Esophagus muscularis mucosa (tissue), 4 donors: Measurements from ENCODE around the gene MAP3K15. TPM values are rescaled to one million over a fixed set of nuclear protein-coding genes. Genes with fewer than 3 reads are reported as not detected.
"Not testable (repeated sequence)": the region's sequence is repeated elsewhere in the genome, so short reads cannot be mapped to it uniquely, and the experiment has no call there.

Experiments
- DNase-seq: peaks from one replicate; pipeline ENCODE4 v3.0.0-alpha.2; 2017; ENCODE audit errors: extremely low spot score
- H3K27ac ChIP-seq, 4 donors: fragments of 200-600 bp; sonication (generic); replicated peaks in 1 of 4; 1 replicate in 3 of 4; 2 replicates in 1 of 4; pipeline ENCODE4 v1.5.1; 2016 to 2019; ENCODE audit warnings: mild to moderate bottlenecking in 1 of 4
- H3K27me3 ChIP-seq, 4 donors: fragments of 200-600 bp; sonication (generic); one replicate each; pipeline versions ENCODE4 v1.5.1 to v1.6.0; 2016 to 2019
- H3K36me3 ChIP-seq, 4 donors: fragments of 200-600 bp; sonication (generic); one replicate each; pipeline ENCODE4 v1.5.1; 2016 to 2019
- H3K4me1 ChIP-seq, 4 donors: fragments of 200-600 bp; sonication (generic); one replicate each; pipeline ENCODE4 v1.5.1; 2016 to 2019
- H3K4me3 ChIP-seq, 4 donors: fragments of 200-600 bp; sonication (generic); 1 replicate in 2 of 4; 2 replicates in 2 of 4; pipeline ENCODE4 v1.5.1; 2016 to 2019; ENCODE audit warnings: mild to moderate bottlenecking in 4 of 4, moderate library complexity in 1 of 4
- H3K9me3 ChIP-seq, 4 donors: fragments of 200-600 bp; sonication (generic); 1 replicate in 3 of 4; 2 replicates in 1 of 4; pipeline ENCODE4 v1.5.1; 2016 to 2019
- EP300 ChIP-seq: sonication (generic); formaldehyde crosslinking; IDR thresholded peaks from one replicate; pipeline ENCODE4 v1.6.1; 2017; ENCODE audit warnings: antibody characterized with exemption
- POLR2A ChIP-seq: fragments of 450-650 bp; IDR thresholded peaks from one replicate; pipeline ENCODE4 v1.6.1; 2017; ENCODE audit warnings: antibody characterized with exemption, moderate library complexity, mild to moderate bottlenecking, low read depth
- POLR2AphosphoS5 ChIP-seq, 2 donors: sonication (generic); formaldehyde crosslinking; IDR thresholded peaks; one replicate each; pipeline ENCODE4 v1.6.1; 2017; ENCODE audit warnings: antibody characterized with exemption in 2 of 2
- WGBS: methylation state at CpG from one replicate; pipeline ENCODE4 v1.1.5; 2018; 5-methylcytosine and 5-hydroxymethylcytosine counted together
- intact Hi-C: fragments of 100-400 bp; cut with DNase I; formaldehyde crosslinking; loops from one replicate; pipeline ENCODE4 v1.15.1; 2023
- total RNA-seq, 4 donors: library from RNA; depleted of rRNA; stranded (reverse); fragments of >200 nt; gene quantifications; one replicate each; pipeline versions ENCODE4 v1.1.0 to v1.2.1, GENCODE V29; 2016
- TF ChIP-seq, protein P1 (sequence below), 3 experiments: fragments of 200-600 bp in 2 of 3; fragments of 450-650 bp in 1 of 3; sonication (generic) in 2 of 3; IDR thresholded peaks; one replicate each; pipeline ENCODE4 v1.5.1; 2017 to 2019; ENCODE audit warnings: antibody characterized with exemption in 3 of 3, mild to moderate bottlenecking in 2 of 3, moderate library complexity in 1 of 3

The MAP3K15 gene
- total RNA-seq, 4 donors from 2014 or later = 0.13 to 0.33 TPM; not detected in 2

DNA sequence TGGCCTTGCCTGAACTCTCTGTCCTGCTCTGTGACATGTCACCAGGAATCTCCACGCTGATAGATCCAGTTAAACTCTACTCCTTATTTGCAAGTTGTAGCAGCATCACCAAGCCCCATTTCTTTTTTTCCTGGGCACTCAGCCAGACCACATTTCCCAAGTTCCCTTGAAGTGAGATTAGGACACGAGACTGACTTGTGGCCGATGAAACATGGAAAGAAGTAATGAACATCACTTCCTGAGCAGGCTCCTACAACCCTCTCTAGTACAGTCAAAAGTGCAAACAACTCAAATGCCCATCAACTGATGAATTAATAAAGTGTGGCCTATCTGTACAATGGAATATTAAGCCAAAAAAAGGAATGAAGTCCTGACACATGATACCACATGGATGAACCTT lies 74.6 kb downstream of the MAP3K15 start:
- intact Hi-C loops = no loop called here
- no peak for TF ChIP-seq EP300
- TF ChIP-seq, protein P1, sequence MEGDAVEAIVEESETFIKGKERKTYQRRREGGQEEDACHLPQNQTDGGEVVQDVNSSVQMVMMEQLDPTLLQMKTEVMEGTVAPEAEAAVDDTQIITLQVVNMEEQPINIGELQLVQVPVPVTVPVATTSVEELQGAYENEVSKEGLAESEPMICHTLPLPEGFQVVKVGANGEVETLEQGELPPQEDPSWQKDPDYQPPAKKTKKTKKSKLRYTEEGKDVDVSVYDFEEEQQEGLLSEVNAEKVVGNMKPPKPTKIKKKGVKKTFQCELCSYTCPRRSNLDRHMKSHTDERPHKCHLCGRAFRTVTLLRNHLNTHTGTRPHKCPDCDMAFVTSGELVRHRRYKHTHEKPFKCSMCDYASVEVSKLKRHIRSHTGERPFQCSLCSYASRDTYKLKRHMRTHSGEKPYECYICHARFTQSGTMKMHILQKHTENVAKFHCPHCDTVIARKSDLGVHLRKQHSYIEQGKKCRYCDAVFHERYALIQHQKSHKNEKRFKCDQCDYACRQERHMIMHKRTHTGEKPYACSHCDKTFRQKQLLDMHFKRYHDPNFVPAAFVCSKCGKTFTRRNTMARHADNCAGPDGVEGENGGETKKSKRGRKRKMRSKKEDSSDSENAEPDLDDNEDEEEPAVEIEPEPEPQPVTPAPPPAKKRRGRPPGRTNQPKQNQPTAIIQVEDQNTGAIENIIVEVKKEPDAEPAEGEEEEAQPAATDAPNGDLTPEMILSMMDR (IDR thresholded peaks at IDR 0.05) = no peak
- no peak for TF ChIP-seq POLR2A
- no peak for TF ChIP-seq POLR2AphosphoS5 (IDR thresholded peaks at IDR 0.05)
- no peak for DNase-seq
- Histone ChIP-seq H3K36me3 (no peaks in the 10 kb centered on the region), H3K4me3 (no peak overlapping the region), H3K27me3 (no peaks in the 10 kb centered on the region), H3K27ac (no peak overlapping the region), H3K4me1 (no peaks in the 10 kb centered on the region), H3K9me3 (no peaks in the 10 kb centered on the region)
- WGBS = 44% methylated on average over 3 of the region's 3 CpGs

- not testable (repeated sequence) for H3K4me1 ChIP-seq, H3K9me3 ChIP-seq
Observed at GRCh38 chrX:19422661-19423060, 92.6 kb downstream of the MAP3K15 start.

DNA sequence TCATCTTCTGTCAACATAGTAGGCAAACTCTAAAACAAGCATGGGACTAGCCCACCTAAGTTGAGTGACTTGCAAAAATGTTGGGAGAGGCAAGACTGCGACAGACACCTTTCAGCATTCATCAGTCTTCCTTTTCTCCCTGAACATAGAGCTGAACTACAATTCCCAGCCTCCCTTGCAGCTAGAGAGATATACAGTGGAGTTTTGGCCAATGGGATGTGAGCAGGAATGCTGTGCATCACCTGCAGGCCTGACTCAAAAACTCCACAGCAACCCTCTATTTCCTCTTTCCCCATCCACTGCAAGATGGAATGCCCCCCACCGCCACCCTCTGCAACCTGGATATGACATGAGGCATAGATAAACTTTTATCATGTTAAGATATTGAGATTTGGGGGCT lies 105.0 kb downstream of the MAP3K15 start:
- no peak for DNase-seq
- H3K9me3 ChIP-seq = peaks cover 0 to 12% (median 0%) of the 10 kb centered on the region in 4 donors
- H3K4me3 ChIP-seq = no peak overlapping the region
- H3K36me3 ChIP-seq = no peaks in the 10 kb centered on the region
- no peaks in the 10 kb centered on the region for H3K4me1 ChIP-seq
- intact Hi-C loops = no loop called here
- no peaks in the 10 kb centered on the region for H3K27me3 ChIP-seq
- WGBS = 91% methylated on average over 2 of the region's 2 CpGs
- TF ChIP-seq, protein P1 (IDR thresholded peaks at IDR 0.05) = no peak
- TF ChIP-seq POLR2A = no peak
- no peak overlapping the region for H3K27ac ChIP-seq

More at GRCh38 chrX:19422661-19423060, 92.6 kb downstream of the MAP3K15 start:
- H3K27me3 ChIP-seq, DNase-seq, H3K27ac ChIP-seq, H3K36me3 ChIP-seq, H3K4me3 ChIP-seq, intact Hi-C loops: not testable (repeated sequence)
- WGBS = 79% methylated on average over 4 of the region's 4 CpGs

- H3K4me1 ChIP-seq = no peaks in the 10 kb centered on the region
- TF ChIP-seq, protein P1 (IDR thresholded peaks at IDR 0.05) = no peak
- TF ChIP-seq EP300 = no peak
- no peak for TF ChIP-seq POLR2AphosphoS5 (IDR thresholded peaks at IDR 0.05)
- TF ChIP-seq POLR2A = no peak
- intact Hi-C loops = no loop called here
- H3K27ac ChIP-seq = no peak overlapping the region
- no peaks in the 10 kb centered on the region for H3K36me3 ChIP-seq
- DNase-seq = no peak
- no peaks in the 10 kb centered on the region for H3K9me3 ChIP-seq
- H3K27me3 ChIP-seq = no peaks in the 10 kb centered on the region
- H3K4me3 ChIP-seq = no peak overlapping the region
Observed at GRCh38 chrX:19403696-19404095, 111.6 kb downstream of the MAP3K15 start.

GRCh38 chrX:19392703-19393102 lies 122.6 kb downstream of the MAP3K15 start:
- WGBS = 66% methylated on average over 4 of the region's 4 CpGs
- Histone ChIP-seq H3K4me1 (no peaks in the 10 kb centered on the region), H3K36me3 (no peaks in the 10 kb centered on the region), H3K9me3 (no peaks in the 10 kb centered on the region), H3K27me3 (peaks cover 0 to 4% (median 0%) of the 10 kb centered on the region in 4 donors), H3K27ac (no peak overlapping the region), H3K4me3 (no peak overlapping the region)
- TF ChIP-seq POLR2A = no peak
- TF ChIP-seq EP300 = no peak
- TF ChIP-seq, protein P1 (IDR thresholded peaks at IDR 0.05) = no peak
- no peak for TF ChIP-seq POLR2AphosphoS5 (IDR thresholded peaks at IDR 0.05)
- intact Hi-C loops = no loop called here
- no peak for DNase-seq
